Measurements from ENCODE around the gene AMIGO1.

- no peak for TF ChIP-seq POLR2A (IDR thresholded peaks at IDR 0.05)
- TF ChIP-seq, protein P1, sequence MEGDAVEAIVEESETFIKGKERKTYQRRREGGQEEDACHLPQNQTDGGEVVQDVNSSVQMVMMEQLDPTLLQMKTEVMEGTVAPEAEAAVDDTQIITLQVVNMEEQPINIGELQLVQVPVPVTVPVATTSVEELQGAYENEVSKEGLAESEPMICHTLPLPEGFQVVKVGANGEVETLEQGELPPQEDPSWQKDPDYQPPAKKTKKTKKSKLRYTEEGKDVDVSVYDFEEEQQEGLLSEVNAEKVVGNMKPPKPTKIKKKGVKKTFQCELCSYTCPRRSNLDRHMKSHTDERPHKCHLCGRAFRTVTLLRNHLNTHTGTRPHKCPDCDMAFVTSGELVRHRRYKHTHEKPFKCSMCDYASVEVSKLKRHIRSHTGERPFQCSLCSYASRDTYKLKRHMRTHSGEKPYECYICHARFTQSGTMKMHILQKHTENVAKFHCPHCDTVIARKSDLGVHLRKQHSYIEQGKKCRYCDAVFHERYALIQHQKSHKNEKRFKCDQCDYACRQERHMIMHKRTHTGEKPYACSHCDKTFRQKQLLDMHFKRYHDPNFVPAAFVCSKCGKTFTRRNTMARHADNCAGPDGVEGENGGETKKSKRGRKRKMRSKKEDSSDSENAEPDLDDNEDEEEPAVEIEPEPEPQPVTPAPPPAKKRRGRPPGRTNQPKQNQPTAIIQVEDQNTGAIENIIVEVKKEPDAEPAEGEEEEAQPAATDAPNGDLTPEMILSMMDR (IDR thresholded peaks at IDR 0.05) = no peak
These were observed 34.3 kb downstream of the AMIGO1 start for GRCh38 chr1:109475261-109475660.

Data from heart left ventricle (tissue), 13 donors.